Measurements from ENCODE around the gene GSTO2.

Gene GSTO2

GRCh38 chr10:104267721-104268404 lies 1.1 kb upstream of the GSTO2 start:
- Histone ChIP-seq H3K36me3 (replicated peaks; ENCODE audit: insufficient read depth, low read length) (0 out of 2 replicates have a peak, but pooled peaks cover 11% of the 10 kb centered on the region), H2AFZ (ENCODE audit: low read length) (no peak overlapping the region)

GRCh38 chr10:104268405-104268712 lies 625 bp upstream of the GSTO2 start:
- TF ChIP-seq EZH2phosphoT487 (IDR thresholded peaks at IDR 0.05; ENCODE audit: low read length): no peak
- TF ChIP-seq EZH2 (optimal IDR thresholded peaks at IDR 0.05; ENCODE audit: low read depth, low read length): no peak
- no peak for TF ChIP-seq CTCF (IDR thresholded peaks at IDR 0.05; ENCODE audit: low read length)
- H2AFZ ChIP-seq (ENCODE audit: low read length): peak overlapping the region; percentile 61
- no peak for DNase-seq
- peak overlapping the region; percentile 74 for H3K27ac ChIP-seq (ENCODE audit: low read length)
- 0 out of 2 replicates have a peak, but pooled peaks cover 6% of the 10 kb centered on the region for H3K36me3 ChIP-seq (replicated peaks; ENCODE audit: insufficient read depth, low read length)
- 0 out of 2 replicates have a peak, but pooled peaks cover 9% of the 10 kb centered on the region for H3K4me1 ChIP-seq (ENCODE audit: low read length)
- peak overlapping the region; percentile 91 for H3K4me3 ChIP-seq (ENCODE audit: low read length)
- no peaks in the 10 kb centered on the region for H4K20me1 ChIP-seq (ENCODE audit: insufficient read depth, low read length)
- H3K9me2 ChIP-seq (replicated peaks; ENCODE audit: insufficient read depth, low read length): no peaks in the 10 kb centered on the region
- H3K9me3 ChIP-seq (replicated peaks; ENCODE audit: insufficient read depth, low read length): no peaks in the 10 kb centered on the region
- H3F3A ChIP-seq (ENCODE audit: insufficient read depth, low read length): peaks cover 14% of the 10 kb centered on the region
- no peaks in the 10 kb centered on the region for H3K27me3 ChIP-seq (replicated peaks; ENCODE audit: insufficient read depth, low read length)
- H3K4me2 ChIP-seq (ENCODE audit: low read depth, low read length): peak overlapping the region; percentile 56
- H3K9ac ChIP-seq (ENCODE audit: low read length): peak overlapping the region; percentile 89
- peaks cover 53% of the 10 kb centered on the region for H3K79me2 ChIP-seq (ENCODE audit: low read length)

More at GRCh38 chr10:104267721-104268404, 1.1 kb upstream of the GSTO2 start:
- H3K4me2 ChIP-seq (ENCODE audit: low read depth, low read length): peak overlapping the region; percentile 56
- 0 out of 2 replicates have a peak, but pooled peaks cover 9% of the 10 kb centered on the region for H3K4me1 ChIP-seq (ENCODE audit: low read length)
- peak overlapping the region; percentile 89 for H3K9ac ChIP-seq (ENCODE audit: low read length)
- H3F3A ChIP-seq (ENCODE audit: insufficient read depth, low read length): peaks cover 14% of the 10 kb centered on the region
- peak overlapping the region; percentile 91 for H3K4me3 ChIP-seq (ENCODE audit: low read length)
- H3K9me3 ChIP-seq (replicated peaks; ENCODE audit: insufficient read depth, low read length): no peaks in the 10 kb centered on the region
- peak overlapping the region; percentile 74; the same call in 1 of the 2 replicates for H3K27ac ChIP-seq (ENCODE audit: low read length)
- no peak for DNase-seq
- H3K27me3 ChIP-seq (replicated peaks; ENCODE audit: insufficient read depth, low read length): no peaks in the 10 kb centered on the region
- peaks cover 56% of the 10 kb centered on the region for H3K79me2 ChIP-seq (ENCODE audit: low read length)
- H4K20me1 ChIP-seq (ENCODE audit: insufficient read depth, low read length): no peaks in the 10 kb centered on the region
- no peaks in the 10 kb centered on the region for H3K9me2 ChIP-seq (replicated peaks; ENCODE audit: insufficient read depth, low read length)
- no peak for TF ChIP-seq CTCF (IDR thresholded peaks at IDR 0.05; ENCODE audit: low read length)
- TF ChIP-seq EZH2 (optimal IDR thresholded peaks at IDR 0.05; ENCODE audit: low read depth, low read length): no peak
- no peak for TF ChIP-seq EZH2phosphoT487 (IDR thresholded peaks at IDR 0.05; ENCODE audit: low read length)

GRCh38 chr10:104273286-104273685 lies 4.3 kb downstream of the GSTO2 start:
- Histone ChIP-seq H3K79me2 (ENCODE audit: low read length) (peaks cover 4% of the 10 kb centered on the region), H4K20me1 (ENCODE audit: insufficient read depth, low read length) (no peaks in the 10 kb centered on the region), H3K36me3 (replicated peaks; ENCODE audit: insufficient read depth, low read length) (no peaks in the 10 kb centered on the region), H2AFZ (ENCODE audit: low read length) (no peak overlapping the region), H3K4me3 (ENCODE audit: low read length) (no peak overlapping the region), H3K9ac (ENCODE audit: low read length) (no peak overlapping the region), H3K27me3 (replicated peaks; ENCODE audit: insufficient read depth, low read length) (0 out of 2 replicates have a peak, but pooled peaks cover 4% of the 10 kb centered on the region), H3K9me2 (replicated peaks; ENCODE audit: insufficient read depth, low read length) (no peaks in the 10 kb centered on the region), H3K27ac (ENCODE audit: low read length) (no peak overlapping the region), H3F3A (ENCODE audit: insufficient read depth, low read length) (0 out of 2 replicates have a peak, but pooled peaks cover 5% of the 10 kb centered on the region), H3K9me3 (replicated peaks; ENCODE audit: insufficient read depth, low read length) (no peaks in the 10 kb centered on the region), H3K4me1 (ENCODE audit: low read length) (no peaks in the 10 kb centered on the region), H3K4me2 (ENCODE audit: low read depth, low read length) (no peak overlapping the region)
- no peak for DNase-seq
- TF ChIP-seq EZH2phosphoT487 (IDR thresholded peaks at IDR 0.05; ENCODE audit: low read length) (no peak), CTCF (IDR thresholded peaks at IDR 0.05; ENCODE audit: low read length) (no peak), EZH2 (optimal IDR thresholded peaks at IDR 0.05; ENCODE audit: low read depth, low read length) (no peak)

Data from MM.1S (cell line).